Activated naive CD4-positive, alpha-beta T cell treated with anti-CD3 and anti-CD28 coated beads, Interleukin-2, amount 50 U/mL, for 72 hours (primary cell): ENCODE results near the gene OR6C65. TPM values are rescaled to one million over a fixed set of nuclear protein-coding genes. Genes with fewer than 3 reads are reported as not detected.
"Not testable (repeated sequence)": the region's sequence is repeated elsewhere in the genome, so short reads cannot be mapped to it uniquely, and the experiment has no call there.

ENCODE experiments used
- ATAC-seq, 2 donors: fragments of 150-1000 bp; cut with Tn5 transposase; 2 replicates each; pipeline ENCODE4 v1.10.0; 2021; ENCODE audit warnings: mild to moderate bottlenecking in 2 of 2, moderate library complexity in 2 of 2
- DNase-seq, 2 donors: peaks; one replicate each; pipeline ENCODE4 v3.0.0; 2021 to 2022; ENCODE audit warnings: low spot score in 2 of 2
- H3K27ac Mint-ChIP-seq, 2 donors: one replicate each; pipeline ENCODE4 v1.8.0; 2022; ENCODE audit warnings: mild to moderate bottlenecking in 2 of 2, mixed read lengths in 2 of 2
- H3K36me3 Mint-ChIP-seq, 2 donors: one replicate each; pipeline ENCODE4 v1.8.0; 2022; ENCODE audit warnings: mixed read lengths in 2 of 2
- H3K9me3 Mint-ChIP-seq, 2 donors: one replicate each; pipeline ENCODE4 v1.8.0; 2022; ENCODE audit warnings: mixed read lengths in 2 of 2
- total RNA-seq, 2 donors: library from RNA; stranded (reverse); gene quantifications; one replicate each; pipeline ENCODE4 v1.2.3, GENCODE V29; 2022

The OR6C65 gene
- total RNA-seq, 2 donors from 2014 or later, result not detected

DNA sequence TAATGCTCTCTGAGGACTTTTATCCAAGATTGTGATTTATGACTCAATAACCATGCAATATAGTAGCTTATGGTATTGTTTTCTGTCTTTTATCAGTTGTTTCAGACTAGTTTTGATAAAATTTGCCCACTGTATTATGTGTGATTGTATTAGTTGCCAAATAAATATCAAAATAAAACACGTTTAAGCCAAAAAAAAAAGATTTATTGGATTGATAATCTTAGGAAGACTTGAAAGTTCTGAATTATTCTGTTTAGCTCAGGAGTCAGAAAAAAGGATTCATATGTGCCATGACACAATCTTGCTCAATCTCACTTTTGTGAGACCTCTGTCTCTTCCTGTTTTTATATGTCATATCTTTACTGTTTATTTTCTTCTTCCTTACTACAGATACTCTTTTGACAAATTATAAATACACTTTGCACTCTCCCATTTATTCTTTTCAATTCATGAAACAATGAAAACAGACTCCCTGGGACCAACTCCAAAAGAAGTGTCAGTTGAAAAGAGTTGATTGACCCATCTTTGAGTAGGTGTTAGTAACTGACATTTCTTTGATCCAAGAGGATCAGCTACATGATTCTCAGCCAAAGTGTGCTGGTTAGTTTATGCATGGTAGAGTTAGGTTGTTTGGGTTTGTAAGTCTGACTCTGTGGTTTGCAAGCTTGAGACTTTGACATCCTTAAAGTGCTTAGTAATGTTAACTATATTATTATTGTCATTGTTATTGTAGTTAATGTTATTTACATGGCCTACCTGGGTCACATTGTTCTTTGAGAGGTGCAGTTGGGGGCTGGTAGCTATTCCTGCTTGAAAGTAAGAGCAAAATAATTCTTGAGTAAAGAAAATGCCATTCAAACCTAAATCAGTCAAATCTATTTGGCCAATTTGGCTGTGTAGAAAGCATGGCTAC lies 28.3 kb downstream of the OR6C65 start:
- no peak for DNase-seq
- Mint-ChIP-seq H3K36me3 (no peaks in the 10 kb centered on the region), H3K27ac (no peak overlapping the region), H3K9me3 (no peaks in the 10 kb centered on the region)
- no peak for ATAC-seq

DNA sequence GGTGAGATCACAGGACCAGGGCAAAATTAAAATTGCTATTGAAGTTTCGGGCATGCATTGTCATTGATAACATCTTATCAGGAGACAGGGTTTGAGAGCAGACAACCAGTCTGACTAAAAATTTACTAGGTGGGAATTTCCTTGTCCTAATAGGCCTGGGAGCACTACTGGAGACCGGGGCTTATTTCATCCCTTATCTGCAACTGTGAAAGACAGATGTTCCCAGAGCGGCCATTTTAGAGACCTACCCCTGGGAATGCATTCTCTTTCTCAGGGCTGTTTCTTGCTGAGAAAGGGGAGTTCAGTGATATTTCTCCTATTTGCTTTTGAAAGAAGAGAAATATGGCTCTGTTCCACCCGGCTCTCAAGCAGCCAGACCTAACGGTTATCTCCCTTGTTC lies 40.9 kb downstream of the OR6C65 start:
- H3K36me3 Mint-ChIP-seq, H3K9me3 Mint-ChIP-seq, DNase-seq, H3K27ac Mint-ChIP-seq, ATAC-seq: not testable (repeated sequence)

DNA sequence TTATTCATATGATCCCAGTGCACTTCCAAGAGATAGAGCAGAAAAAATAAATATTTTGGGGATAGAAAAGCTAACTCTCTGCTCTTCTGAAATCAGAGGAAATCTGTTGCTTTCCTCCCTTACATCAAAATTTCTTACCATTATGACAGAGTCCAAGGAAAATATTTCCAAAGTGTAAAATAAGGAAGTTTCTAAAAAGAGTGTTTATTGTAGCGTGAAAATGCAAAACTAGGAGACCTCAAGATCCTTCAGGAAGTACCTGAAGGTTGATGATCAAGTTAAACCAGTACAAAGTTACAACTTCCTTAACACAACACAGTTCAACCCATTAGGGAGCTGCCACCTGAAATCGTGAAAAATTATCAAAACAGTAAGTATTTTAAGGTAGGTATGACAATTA lies 43.4 kb downstream of the OR6C65 start, which contains the start of gene OR6C2:
Gene OR6C2, plus strand, starts transcription at position 301 of the 400 bp plus-strand sequence. CDS start 8,138 bp downstream, outside the sequence.
- Mint-ChIP-seq H3K36me3 (peaks cover 0 to 10% of the 10 kb centered on the region in 2 donors), H3K27ac (no peak within 1 kb of the TSS), H3K9me3 (no peaks in the 10 kb centered on the region)
- no peak for DNase-seq
- no peak for ATAC-seq

DNA sequence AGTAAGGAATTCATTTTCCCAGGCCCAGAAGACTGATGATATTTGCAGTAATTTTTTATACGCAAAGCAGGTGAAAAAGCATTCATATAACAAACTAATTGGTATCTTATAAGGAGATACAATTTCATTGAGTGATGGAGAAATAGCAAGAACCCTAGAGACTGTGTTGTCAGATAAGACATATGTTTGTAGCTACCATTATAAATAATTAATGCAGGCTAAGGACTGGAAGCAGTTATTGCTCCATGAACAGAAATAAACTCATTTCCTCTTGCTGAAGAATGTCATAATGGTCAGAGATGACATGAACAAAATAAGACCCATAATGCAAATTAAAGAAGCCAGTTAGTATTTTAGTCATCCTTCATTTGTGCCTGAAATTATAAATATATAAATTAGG lies 45.0 kb downstream of the OR6C65 start:
- no peak for DNase-seq
- no peaks in the 10 kb centered on the region for H3K9me3 Mint-ChIP-seq
- H3K27ac Mint-ChIP-seq, result no peak overlapping the region
- H3K36me3 Mint-ChIP-seq, result peaks cover 0 to 7% of the 10 kb centered on the region in 2 donors
- no peak for ATAC-seq

DNA sequence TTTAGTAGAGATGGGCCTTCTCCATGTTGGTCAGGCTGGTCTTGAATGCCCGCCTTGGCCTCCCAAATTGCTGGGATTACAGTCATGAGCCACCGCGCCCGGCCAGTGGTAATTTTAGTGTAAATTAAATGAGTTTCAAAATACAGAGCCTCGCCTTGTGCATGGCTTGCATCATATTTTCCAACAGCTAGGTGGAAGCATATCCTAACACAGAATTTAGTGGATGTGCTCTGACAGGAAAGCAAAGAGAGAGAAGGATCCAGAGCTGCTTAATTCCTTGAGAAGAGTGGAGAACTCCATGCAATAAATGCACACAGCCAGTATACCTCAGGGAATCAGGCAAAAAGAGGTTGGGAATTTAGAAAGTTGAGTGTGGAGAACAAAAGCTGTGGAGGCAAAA lies 46.0 kb downstream of the OR6C65 start:
- Mint-ChIP-seq H3K36me3 (no peaks in the 10 kb centered on the region), H3K27ac (no peak overlapping the region), H3K9me3 (no peaks in the 10 kb centered on the region)
- DNase-seq (no peak), ATAC-seq (no peak)

DNA sequence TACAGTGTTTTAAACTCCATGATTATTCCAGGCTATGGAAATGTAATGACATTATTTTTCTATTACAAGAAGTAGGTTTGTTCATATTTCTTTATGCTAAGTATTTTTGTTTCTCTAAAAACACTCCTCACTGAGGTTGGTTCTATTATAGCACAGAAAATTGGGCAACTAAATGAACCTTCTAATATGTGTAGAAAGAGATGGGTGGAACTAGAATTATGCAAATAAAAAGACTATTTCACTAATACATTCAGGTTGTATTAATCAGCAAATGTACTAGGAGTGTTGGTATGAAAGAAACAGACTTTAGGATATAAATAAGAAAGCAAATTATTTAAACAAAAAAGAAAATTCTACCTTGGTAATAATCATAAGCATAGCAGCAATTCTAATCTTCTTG lies 48.5 kb downstream of the OR6C65 start:
- Mint-ChIP-seq H3K9me3 (no peaks in the 10 kb centered on the region), H3K36me3 (no peaks in the 10 kb centered on the region), H3K27ac (no peak overlapping the region)
- ATAC-seq (no peak), DNase-seq (no peak)

Other genes with a start within 250 kb of the OR6C65 start
- not detected for gene OR10A7, start 179.5 kb upstream of the OR6C65 start, total RNA-seq
- gene OR6C74, start 155.9 kb upstream of the OR6C65 start, total RNA-seq, result not detected
- gene OR6C6, start 104.0 kb upstream of the OR6C65 start, total RNA-seq, result not detected
- not detected for gene OR6C1, start 86.2 kb upstream of the OR6C65 start, total RNA-seq
- gene OR6C3, start 69.8 kb upstream of the OR6C65 start, total RNA-seq, result not detected
- gene OR6C75, start 37.6 kb upstream of the OR6C65 start, total RNA-seq, result not detected
- gene OR6C76, start 25.7 kb downstream of the OR6C65 start, total RNA-seq, result not detected
- gene OR6C2, start 43.5 kb downstream of the OR6C65 start, total RNA-seq, result not detected
- gene OR6C70, start 69.6 kb downstream of the OR6C65 start, total RNA-seq, result not detected
- not detected for gene OR6C68, start 91.8 kb downstream of the OR6C65 start, total RNA-seq
- gene OR6C4, start 149.1 kb downstream of the OR6C65 start, total RNA-seq, result not detected
- not detected for gene OR2AP1, start 171.9 kb downstream of the OR6C65 start, total RNA-seq
- gene OR10P1, start 236.4 kb downstream of the OR6C65 start, total RNA-seq, result not detected